ENCODE measurements around the gene DCTD.

The DCTD gene

GRCh38 chr4:182917182-182918043 is at the start of gene DCTD:
TSS of gene DCTD (minus strand) at chr4:182917386. CDS start at chr4:182915568, 1,818 bp downstream.
- peak; percentile 57 to 60 for DNase-seq

GRCh38 chr4:182960746-182961145 is 43.6 kb upstream of the DCTD start:
- no peak for DNase-seq

- no peak for DNase-seq
Observed at GRCh38 chr4:182960228-182960627, 43.0 kb upstream of the DCTD start.

- no peak for DNase-seq
Observed at GRCh38 chr4:182955411-182955810, 38.2 kb upstream of the DCTD start.

- DNase-seq: no peak
Observed at GRCh38 chr4:182944484-182945213, 27.5 kb upstream of the DCTD start.

GRCh38 chr4:182939680-182940079 is 22.5 kb upstream of the DCTD start:
- no peak for DNase-seq

GRCh38 chr4:182938205-182938645 is 21.0 kb upstream of the DCTD start:
- DNase-seq: peak in 1 of 2 donors; percentile 59

GRCh38 chr4:182937268-182938204 is 20.4 kb upstream of the DCTD start:
- no peak for DNase-seq

- DNase-seq: no peak
Observed at GRCh38 chr4:182932651-182933050, 15.5 kb upstream of the DCTD start.

- DNase-seq: no peak
Observed at GRCh38 chr4:182931691-182932345, 14.6 kb upstream of the DCTD start.

- DNase-seq: no peak
Observed at GRCh38 chr4:182930889-182931288, 13.7 kb upstream of the DCTD start.

- DNase-seq: no peak
Observed at GRCh38 chr4:182929296-182929695, 12.1 kb upstream of the DCTD start.

GRCh38 chr4:182928061-182928460 is 10.9 kb upstream of the DCTD start:
- no peak for DNase-seq

- DNase-seq: no peak
Observed at GRCh38 chr4:182927505-182927904, 10.3 kb upstream of the DCTD start.

- no peak for DNase-seq
Observed at GRCh38 chr4:182925855-182926254, 8.7 kb upstream of the DCTD start.

GRCh38 chr4:182925298-182925757 is 8.1 kb upstream of the DCTD start:
- peak; percentile 37 to 63 for DNase-seq

- no peak for DNase-seq
Observed at GRCh38 chr4:182924497-182924896, 7.3 kb upstream of the DCTD start.

- no peak for DNase-seq
Observed at GRCh38 chr4:182923796-182924340, 6.7 kb upstream of the DCTD start.

- DNase-seq: no peak
Observed at GRCh38 chr4:182923366-182923765, 6.2 kb upstream of the DCTD start.

- DNase-seq: peak in 1 of 2 donors; percentile 6
Observed at GRCh38 chr4:182922501-182923284, 5.5 kb upstream of the DCTD start.

- DNase-seq: no peak
Observed at GRCh38 chr4:182921608-182922007, 4.4 kb upstream of the DCTD start.

Data from hippocampal formation (tissue), 2 donors.